ENCODE results near the gene FRY. TPM values are rescaled to one million over a fixed set of nuclear protein-coding genes. Genes with fewer than 3 reads are reported as not detected.

The FRY gene
- polyA plus RNA-seq, 2 donors, result 2.4 to 4.3 TPM

GRCh38 chr13:32347651-32348050 lies 316.1 kb downstream of the FRY start:
- no peaks in the 10 kb centered on the region for H3K27me3 ChIP-seq (ENCODE audit: control insufficient read depth in 1 of 2, insufficient read depth in 2 of 2, low read length in 2 of 2)
- H3K4me3 ChIP-seq (ENCODE audit: low read depth in 1 of 2, low read length in 2 of 2), result no peak overlapping the region
- WGBS, 2 donors, result 59 to 98% methylated on average over 1 of the region's 1 CpG
- no peaks in the 10 kb centered on the region for H3K9me3 ChIP-seq (ENCODE audit: control insufficient read depth in 2 of 2, insufficient read depth in 1 of 2, low read depth in 1 of 2, low read length in 1 of 2)
- H3K4me1 ChIP-seq (ENCODE audit: control insufficient read depth in 2 of 2, insufficient read depth in 2 of 2, low read length in 1 of 2), result no peaks in the 10 kb centered on the region
- H3K27ac ChIP-seq (ENCODE audit: low read depth in 2 of 2, low read length in 1 of 2), result no peak overlapping the region
- H3K36me3 ChIP-seq (ENCODE audit: control insufficient read depth in 2 of 2, insufficient read depth in 2 of 2, low read length in 1 of 2), result no peaks in the 10 kb centered on the region
